DOHH2 (cell line): ENCODE measurements around the gene KIF22.

ENCODE experiments used
- CTCF ChIP-seq: fragments of 200-600 bp; sonication (generic); IDR thresholded peaks from one replicate; pipeline ENCODE4 v1.5.1; 2014; ENCODE audit warnings: antibody characterized with exemption, mild to moderate bottlenecking, low read depth, low read length; ENCODE audit not compliant: poor library complexity, severe bottlenecking
- EZH2phosphoT487 ChIP-seq: fragments of 200-600 bp; sonication (generic); IDR thresholded peaks from 2 replicates; pipeline ENCODE4 v1.6.1; 2017; ENCODE audit warnings: borderline replicate concordance, mild to moderate bottlenecking, antibody characterized with exemption, low read length, moderate library complexity, mixed read lengths

DNA sequence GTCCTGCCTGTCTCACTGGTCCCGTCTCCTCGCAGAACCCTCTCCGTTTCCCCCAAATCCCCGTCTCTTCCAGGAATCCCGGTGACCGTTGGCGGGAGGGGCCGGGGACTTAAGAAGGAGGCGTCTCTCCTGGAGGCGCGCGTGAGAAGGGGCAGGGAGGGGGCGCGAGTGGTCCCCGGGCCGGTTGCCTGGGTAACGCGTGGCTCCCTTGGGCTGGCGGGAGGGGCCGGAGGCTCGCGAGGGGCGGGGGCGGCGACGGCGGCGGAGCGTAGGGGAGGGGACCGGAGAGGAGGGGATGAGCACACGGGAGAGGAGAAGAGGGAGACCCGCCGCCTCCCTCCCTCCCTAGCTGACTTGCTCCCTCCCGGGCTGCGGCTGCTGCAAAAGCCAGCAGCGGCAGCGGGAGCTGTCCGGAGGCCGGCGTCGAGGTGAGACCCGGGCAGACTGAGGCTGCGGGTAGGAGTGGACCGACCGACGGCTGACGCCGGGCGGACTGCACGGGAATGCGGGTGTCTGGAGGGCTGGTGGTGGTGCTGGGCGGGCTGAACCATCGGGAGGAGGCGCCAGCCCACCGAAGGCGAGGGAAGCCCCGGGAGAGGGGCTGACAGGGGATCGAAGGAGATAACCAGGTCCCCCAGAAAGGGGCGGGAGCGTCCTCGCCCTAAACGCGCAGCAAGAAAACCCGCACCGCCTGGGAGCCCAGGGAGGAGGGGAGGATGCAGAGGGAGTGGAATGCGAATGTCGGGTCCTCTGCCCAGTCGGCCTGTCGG, 21.5 kb downstream of the KIF22 start, which contains the start of gene PRRT2:
- TF ChIP-seq CTCF (no peak), EZH2phosphoT487 (no peak)
